Hepatocyte (in vitro differentiated cells): Measurements from ENCODE around the gene MED13L. TPM values are rescaled to one million over a fixed set of nuclear protein-coding genes. Genes with fewer than 3 reads are reported as not detected.

Experiments
- DNase-seq: peaks from one replicate; pipeline ENCODE4 v3.0.0-alpha.2; 2016; ENCODE audit warnings: low spot score
- H2AFZ ChIP-seq: fragments of 200-600 bp; sonication (generic); 2 replicates; pipeline ENCODE4 v1.6.0; 2016; ENCODE audit warnings: antibody characterized with exemption, mild to moderate bottlenecking
- H3K27ac ChIP-seq: fragments of 200-600 bp; sonication (generic); 2 replicates; pipeline ENCODE4 v1.5.1; 2016; ENCODE audit warnings: mild to moderate bottlenecking
- H3K27me3 ChIP-seq: fragments of 200-600 bp; sonication (generic); 2 replicates; pipeline ENCODE4 v1.6.1; 2016
- H3K36me3 ChIP-seq: fragments of 200-600 bp; sonication (generic); replicated peaks from 2 replicates; pipeline ENCODE4 v1.5.1; 2016; ENCODE audit warnings: low read depth; ENCODE audit not compliant: insufficient read depth
- H3K4me1 ChIP-seq: fragments of 200-600 bp; sonication (generic); 2 replicates; pipeline ENCODE4 v1.5.1; 2016; ENCODE audit warnings: mild to moderate bottlenecking, moderate library complexity; ENCODE audit not compliant: insufficient read depth
- H3K4me2 ChIP-seq: fragments of 200-600 bp; sonication (generic); 2 replicates; pipeline ENCODE4 v1.6.0; 2016
- H3K4me3 ChIP-seq: fragments of 200-600 bp; sonication (generic); 2 replicates; pipeline ENCODE4 v1.5.1; 2016; ENCODE audit warnings: mild to moderate bottlenecking
- H3K79me2 ChIP-seq: fragments of 200-600 bp; sonication (generic); 2 replicates; pipeline ENCODE4 v1.6.0; 2017; ENCODE audit warnings: mild to moderate bottlenecking
- H3K9me2 ChIP-seq: fragments of 200-600 bp; sonication (generic); replicated peaks from 2 replicates; pipeline ENCODE4 v1.6.0; 2017; ENCODE audit warnings: mild to moderate bottlenecking; ENCODE audit not compliant: insufficient read depth
- H3K9me3 ChIP-seq: fragments of 200-600 bp; sonication (generic); 2 replicates; pipeline ENCODE4 v1.5.1; 2016; ENCODE audit warnings: low read depth, mild to moderate bottlenecking
- H4K20me1 ChIP-seq: fragments of 200-600 bp; sonication (generic); 2 replicates; pipeline ENCODE4 v1.6.0; 2016; ENCODE audit warnings: mild to moderate bottlenecking; ENCODE audit not compliant: insufficient read depth, poor library complexity, severe bottlenecking
- EZH2 ChIP-seq: fragments of 200-600 bp; sonication (generic); IDR thresholded peaks from 2 replicates; pipeline ENCODE4 v1.6.1; 2016; ENCODE audit warnings: antibody characterized with exemption, mild to moderate bottlenecking, borderline replicate concordance
- EZH2phosphoT487 ChIP-seq: fragments of 200-600 bp; sonication (generic); IDR thresholded peaks from one replicate; pipeline ENCODE4 v1.6.1; 2018; ENCODE audit warnings: antibody characterized with exemption, mild to moderate bottlenecking, low read depth, moderate library complexity; ENCODE audit not compliant: unreplicated experiment, severe bottlenecking
- WGBS: methylation state at CpG from one replicate; pipeline ENCODE4 v1.1.6; 2016; ENCODE audit warnings: low lambda C conversion rate; ENCODE audit errors: missing lambda C conversion rate; 5-methylcytosine and 5-hydroxymethylcytosine counted together
- polyA plus RNA-seq: library from polyadenylated mRNA; unstranded; fragments of >200 nt; fragmentation: Nextera tagmentation; extraction: Ambion mirVana; gene quantifications from 2 replicates; pipeline ENCODE4 v1.2.1, GENCODE V29; 2016
- total RNA-seq: library from RNA; depleted of rRNA; stranded (reverse); fragments of >200 nt; gene quantifications from 2 replicates; pipeline ENCODE4 v1.2.3, GENCODE V29; 2014
- TF ChIP-seq, protein P1 (sequence below): fragments of 200-600 bp; sonication (generic); IDR thresholded peaks from 2 replicates; pipeline ENCODE4 v1.5.1; 2016; ENCODE audit warnings: antibody characterized with exemption, mild to moderate bottlenecking; ENCODE audit not compliant: poor library complexity

The MED13L gene
- total and polyA plus RNA-seq, 2 experiments from 2014 or later: 23.7 to 135 TPM

DNA sequence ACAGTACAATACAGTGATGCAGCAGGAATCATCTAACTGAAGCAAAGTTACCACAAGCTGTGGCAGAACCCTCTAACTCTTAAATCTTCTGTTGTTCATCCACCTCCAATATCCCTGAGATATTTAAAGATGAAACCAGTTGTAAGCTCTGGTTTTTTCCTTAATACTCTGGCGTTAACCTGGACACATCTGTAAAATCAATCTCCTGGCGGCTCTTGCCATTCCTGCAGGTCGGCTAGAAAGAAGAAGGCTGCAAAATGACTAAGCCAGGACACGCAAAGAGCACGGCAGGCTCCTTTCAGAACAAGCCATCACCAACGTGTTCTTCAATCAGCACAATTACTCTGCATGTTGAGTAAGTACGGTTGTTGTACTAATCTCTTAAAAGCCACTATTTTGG lies 309.3 kb downstream of the MED13L start:
- H3K4me3 ChIP-seq: no peak overlapping the region
- no peaks in the 10 kb centered on the region for H3K27me3 ChIP-seq
- no peak for DNase-seq
- no peaks in the 10 kb centered on the region for H3K9me3 ChIP-seq
- H2AFZ ChIP-seq: no peak overlapping the region
- H3K4me1 ChIP-seq: no peaks in the 10 kb centered on the region
- H3K79me2 ChIP-seq: no peaks in the 10 kb centered on the region
- H3K27ac ChIP-seq: no peak overlapping the region
- H3K4me2 ChIP-seq: no peak overlapping the region
- H3K36me3 ChIP-seq: no peaks in the 10 kb centered on the region
- TF ChIP-seq EZH2 (no peak), EZH2phosphoT487 (no peak)
- TF ChIP-seq, protein P1, sequence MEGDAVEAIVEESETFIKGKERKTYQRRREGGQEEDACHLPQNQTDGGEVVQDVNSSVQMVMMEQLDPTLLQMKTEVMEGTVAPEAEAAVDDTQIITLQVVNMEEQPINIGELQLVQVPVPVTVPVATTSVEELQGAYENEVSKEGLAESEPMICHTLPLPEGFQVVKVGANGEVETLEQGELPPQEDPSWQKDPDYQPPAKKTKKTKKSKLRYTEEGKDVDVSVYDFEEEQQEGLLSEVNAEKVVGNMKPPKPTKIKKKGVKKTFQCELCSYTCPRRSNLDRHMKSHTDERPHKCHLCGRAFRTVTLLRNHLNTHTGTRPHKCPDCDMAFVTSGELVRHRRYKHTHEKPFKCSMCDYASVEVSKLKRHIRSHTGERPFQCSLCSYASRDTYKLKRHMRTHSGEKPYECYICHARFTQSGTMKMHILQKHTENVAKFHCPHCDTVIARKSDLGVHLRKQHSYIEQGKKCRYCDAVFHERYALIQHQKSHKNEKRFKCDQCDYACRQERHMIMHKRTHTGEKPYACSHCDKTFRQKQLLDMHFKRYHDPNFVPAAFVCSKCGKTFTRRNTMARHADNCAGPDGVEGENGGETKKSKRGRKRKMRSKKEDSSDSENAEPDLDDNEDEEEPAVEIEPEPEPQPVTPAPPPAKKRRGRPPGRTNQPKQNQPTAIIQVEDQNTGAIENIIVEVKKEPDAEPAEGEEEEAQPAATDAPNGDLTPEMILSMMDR: no peak
- no peaks in the 10 kb centered on the region for H3K9me2 ChIP-seq
- H4K20me1 ChIP-seq: no peaks in the 10 kb centered on the region
- 85% methylated on average over 7 of the region's 7 CpGs for WGBS

DNA sequence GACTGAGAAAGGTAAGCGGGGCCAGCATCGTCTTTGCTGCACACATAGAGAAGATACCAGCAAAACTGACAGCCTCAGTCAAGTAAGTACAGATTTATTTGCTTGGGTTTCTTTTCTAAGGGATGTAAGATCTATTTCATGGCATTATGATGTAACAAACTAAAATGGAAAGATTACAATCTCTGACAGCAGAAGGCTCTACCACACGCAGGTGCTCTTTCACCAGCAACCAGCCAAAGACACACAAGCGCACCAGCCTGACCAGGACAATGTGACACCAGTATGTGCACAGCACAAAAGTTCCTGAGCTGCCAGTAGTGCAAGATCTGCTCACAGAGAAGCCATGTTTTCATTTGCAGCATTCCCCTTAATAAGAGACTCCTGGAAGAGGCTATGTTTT lies 311.1 kb downstream of the MED13L start:
- Histone ChIP-seq H3K9me3 (no peaks in the 10 kb centered on the region), H3K79me2 (no peaks in the 10 kb centered on the region), H3K27ac (no peak overlapping the region), H2AFZ (no peak overlapping the region), H3K36me3 (no peaks in the 10 kb centered on the region), H3K4me2 (no peak overlapping the region), H3K4me3 (no peak overlapping the region), H4K20me1 (no peaks in the 10 kb centered on the region), H3K27me3 (no peaks in the 10 kb centered on the region), H3K9me2 (no peaks in the 10 kb centered on the region), H3K4me1 (no peaks in the 10 kb centered on the region)
- WGBS: 97% methylated on average over 4 of the region's 4 CpGs
- no peak for DNase-seq
- TF ChIP-seq, protein P1: no peak
- TF ChIP-seq EZH2 (no peak), EZH2phosphoT487 (no peak)

DNA sequence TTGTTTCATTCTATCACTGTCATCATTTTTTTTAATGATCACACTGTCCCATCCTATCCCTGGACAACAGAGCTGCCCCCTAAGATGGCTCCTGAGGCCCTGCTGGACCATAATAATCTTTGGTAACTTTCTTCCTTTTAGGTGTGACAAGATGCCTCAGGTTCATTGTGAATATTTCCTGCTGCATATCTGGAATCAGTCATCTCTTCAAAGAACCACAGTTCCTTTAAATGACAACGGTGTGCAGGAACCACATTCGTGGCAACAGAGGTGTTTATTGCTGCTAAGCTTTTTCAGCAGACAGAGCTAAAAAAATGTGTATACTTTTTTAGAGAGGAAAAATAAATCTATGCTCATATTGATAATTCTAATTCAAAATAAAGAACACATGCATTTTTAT lies 312.9 kb downstream of the MED13L start:
- DNase-seq: no peak
- no peak for TF ChIP-seq EZH2
- 79% methylated on average over 2 of the region's 2 CpGs for WGBS
- H3K27me3 ChIP-seq: no peaks in the 10 kb centered on the region
- no peak overlapping the region for H3K4me3 ChIP-seq
- H4K20me1 ChIP-seq: no peaks in the 10 kb centered on the region
- H3K36me3 ChIP-seq: no peaks in the 10 kb centered on the region
- H3K4me2 ChIP-seq: no peak overlapping the region
- H3K9me3 ChIP-seq: no peaks in the 10 kb centered on the region
- H3K79me2 ChIP-seq: no peaks in the 10 kb centered on the region
- no peak overlapping the region for H2AFZ ChIP-seq
- no peaks in the 10 kb centered on the region for H3K4me1 ChIP-seq
- H3K27ac ChIP-seq: no peak overlapping the region
- H3K9me2 ChIP-seq: no peaks in the 10 kb centered on the region

DNA sequence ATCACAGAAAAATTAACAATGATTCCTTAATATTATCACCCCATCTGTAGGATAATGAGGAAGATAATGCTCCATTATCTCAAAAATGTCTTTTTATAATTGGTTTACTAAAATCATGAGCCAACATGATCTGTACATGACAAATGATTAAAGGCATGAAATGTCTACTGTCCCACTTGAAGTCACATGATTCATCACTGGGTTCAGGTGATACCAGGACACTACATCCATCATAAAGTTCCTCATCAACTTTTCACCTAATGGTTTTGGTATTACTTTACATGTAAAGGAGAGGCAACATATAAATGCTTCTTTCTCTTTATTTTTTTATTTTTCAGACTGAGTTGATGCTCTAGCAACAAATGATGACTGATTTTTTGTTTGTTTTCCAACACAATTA lies 313.3 kb downstream of the MED13L start:
- TF ChIP-seq EZH2 (no peak), EZH2phosphoT487 (no peak)
- TF ChIP-seq, protein P1: no peak
- H3K27ac ChIP-seq: no peak overlapping the region
- H3K36me3 ChIP-seq: no peaks in the 10 kb centered on the region

More for the DNA sequence above, 313.3 kb downstream of the MED13L start:
- H4K20me1 ChIP-seq: no peaks in the 10 kb centered on the region
- no peaks in the 10 kb centered on the region for H3K4me1 ChIP-seq
- no peak overlapping the region for H2AFZ ChIP-seq
- no peaks in the 10 kb centered on the region for H3K27me3 ChIP-seq
- H3K9me2 ChIP-seq: no peaks in the 10 kb centered on the region
- no peak for DNase-seq
- no peak overlapping the region for H3K4me2 ChIP-seq
- no peak overlapping the region for H3K4me3 ChIP-seq
- no peaks in the 10 kb centered on the region for H3K79me2 ChIP-seq
- no peaks in the 10 kb centered on the region for H3K9me3 ChIP-seq
